Measurements from ENCODE around the gene TBC1D21. TPM values are rescaled to one million over a fixed set of nuclear protein-coding genes. Genes with fewer than 3 reads are reported as not detected.
A peak's percentile ranks its signal among the peaks of the same experiment; 100 is the strongest.

Gene TBC1D21
- polyA plus RNA-seq, 1 experiment = not detected

GRCh38 chr15:73907035-73907408 lies 33.7 kb downstream of the TBC1D21 start:
- DNase-seq (ENCODE audit: low read depth, low spot score) = no peak
- H3K4me3 ChIP-seq (ENCODE audit: low read depth, low read length) = no peak overlapping the region
- POLR2A ChIA-PET = interaction anchor here (0.6 to 1.7 kb wide), 3 partner anchors 16 to 33 kb away, joined by 3 to 4 read pairs (median 4); no protein-coding TSS in a partner anchor
- CTCF ChIA-PET = interaction anchor here (0.5 to 6.7 kb wide), 14 partner anchors 9 to 622 kb away, joined by 3 to 128 read pairs (median 5); partner anchors contain the start of gene TBC1D21
- no peaks in the 10 kb centered on the region; the same call in 1 of the 2 replicates for H3K9me3 ChIP-seq (ENCODE audit: control insufficient read depth, insufficient read depth, low read length)
- no peak for TF ChIP-seq CTCF (IDR thresholded peaks at IDR 0.05; ENCODE audit: low read depth, low read length)
- no peaks in the 10 kb centered on the region for H3K27me3 ChIP-seq (ENCODE audit: control insufficient read depth, insufficient read depth, low read length)
- no peak overlapping the region for H3K27ac ChIP-seq (ENCODE audit: low read depth, low read length)

GRCh38 chr15:73908030-73908821 lies 34.9 kb downstream of the TBC1D21 start:
- H3K4me3 ChIP-seq (ENCODE audit: low read depth, low read length) = no peak overlapping the region

GRCh38 chr15:73908822-73909122 lies 35.4 kb downstream of the TBC1D21 start:
- H3K9me3 ChIP-seq (ENCODE audit: control insufficient read depth, insufficient read depth, low read length) = no peaks in the 10 kb centered on the region; the same call in 1 of the 2 replicates
- TF ChIP-seq CTCF (IDR thresholded peaks at IDR 0.05; ENCODE audit: low read depth, low read length) = no peak
- no peak overlapping the region for H3K4me3 ChIP-seq (ENCODE audit: low read depth, low read length)
- no peaks in the 10 kb centered on the region for H3K27me3 ChIP-seq (ENCODE audit: control insufficient read depth, insufficient read depth, low read length)
- DNase-seq (ENCODE audit: low read depth, low spot score) = no peak
- CTCF ChIA-PET = interaction anchor here (0.6 to 6.7 kb wide), 7 partner anchors 9 to 290 kb away, joined by 3 to 128 read pairs (median 6); partner anchors contain the start of gene TBC1D21
- no peak overlapping the region for H3K27ac ChIP-seq (ENCODE audit: low read depth, low read length)
- POLR2A ChIA-PET = no interaction called here

More at GRCh38 chr15:73908030-73908821, 34.9 kb downstream of the TBC1D21 start:
- ChIA-PET CTCF (interaction anchor here (1.0 to 6.7 kb wide), 10 partner anchors 9 to 272 kb away, joined by 3 to 128 read pairs (median 6); partner anchors contain the start of gene TBC1D21), POLR2A (no interaction called here)
- no peaks in the 10 kb centered on the region; the same call in 1 of the 2 replicates for H3K9me3 ChIP-seq (ENCODE audit: control insufficient read depth, insufficient read depth, low read length)
- peak; percentile 97 for TF ChIP-seq CTCF (IDR thresholded peaks at IDR 0.05; ENCODE audit: low read depth, low read length)
- no peak overlapping the region for H3K27ac ChIP-seq (ENCODE audit: low read depth, low read length)
- no peaks in the 10 kb centered on the region for H3K27me3 ChIP-seq (ENCODE audit: control insufficient read depth, insufficient read depth, low read length)
- no peak for DNase-seq (ENCODE audit: low read depth, low spot score)

- CTCF ChIA-PET = interaction anchor here (0.6 to 6.7 kb wide), 8 partner anchors 8 to 271 kb away, joined by 3 to 128 read pairs (median 3); partner anchors contain the start of gene TBC1D21
Measured at GRCh38 chr15:73909651-73910050, 36.3 kb downstream of the TBC1D21 start.

More at GRCh38 chr15:73909651-73910050, 36.3 kb downstream of the TBC1D21 start:
- H3K27me3 ChIP-seq (ENCODE audit: control insufficient read depth, insufficient read depth, low read length) = no peaks in the 10 kb centered on the region
- H3K4me3 ChIP-seq (ENCODE audit: low read depth, low read length) = no peak overlapping the region
- POLR2A ChIA-PET = no interaction called here
- no peak overlapping the region for H3K27ac ChIP-seq (ENCODE audit: low read depth, low read length)
- no peak for TF ChIP-seq CTCF (IDR thresholded peaks at IDR 0.05; ENCODE audit: low read depth, low read length)
- no peak for DNase-seq (ENCODE audit: low read depth, low spot score)
- no peaks in the 10 kb centered on the region; the same call in 1 of the 2 replicates for H3K9me3 ChIP-seq (ENCODE audit: control insufficient read depth, insufficient read depth, low read length)

Data from AG04450 (cell line).